Body of pancreas (tissue), 4 donors: ENCODE measurements around the gene DUSP18.

Experiments used
- POLR2A ChIP-seq, 3 donors: fragments of 450-650 bp; IDR thresholded peaks; one replicate each; pipeline ENCODE4 v1.6.1; 2016; ENCODE audit warnings: antibody characterized with exemption in 3 of 3, mild to moderate bottlenecking in 2 of 3
- TF ChIP-seq, protein P1 (sequence below), 7 experiments: fragments of 450-650 bp in 4 of 7; fragments of 200-600 bp in 3 of 7; sonication (generic) in 3 of 7; IDR thresholded peaks; one replicate each; pipeline ENCODE4 v1.5.1; 2016 to 2019; ENCODE audit warnings: antibody characterized with exemption in 7 of 7

GRCh38 chr22:30702856-30703255, 35.2 kb upstream of the DUSP18 start:
- TF ChIP-seq, protein P1, sequence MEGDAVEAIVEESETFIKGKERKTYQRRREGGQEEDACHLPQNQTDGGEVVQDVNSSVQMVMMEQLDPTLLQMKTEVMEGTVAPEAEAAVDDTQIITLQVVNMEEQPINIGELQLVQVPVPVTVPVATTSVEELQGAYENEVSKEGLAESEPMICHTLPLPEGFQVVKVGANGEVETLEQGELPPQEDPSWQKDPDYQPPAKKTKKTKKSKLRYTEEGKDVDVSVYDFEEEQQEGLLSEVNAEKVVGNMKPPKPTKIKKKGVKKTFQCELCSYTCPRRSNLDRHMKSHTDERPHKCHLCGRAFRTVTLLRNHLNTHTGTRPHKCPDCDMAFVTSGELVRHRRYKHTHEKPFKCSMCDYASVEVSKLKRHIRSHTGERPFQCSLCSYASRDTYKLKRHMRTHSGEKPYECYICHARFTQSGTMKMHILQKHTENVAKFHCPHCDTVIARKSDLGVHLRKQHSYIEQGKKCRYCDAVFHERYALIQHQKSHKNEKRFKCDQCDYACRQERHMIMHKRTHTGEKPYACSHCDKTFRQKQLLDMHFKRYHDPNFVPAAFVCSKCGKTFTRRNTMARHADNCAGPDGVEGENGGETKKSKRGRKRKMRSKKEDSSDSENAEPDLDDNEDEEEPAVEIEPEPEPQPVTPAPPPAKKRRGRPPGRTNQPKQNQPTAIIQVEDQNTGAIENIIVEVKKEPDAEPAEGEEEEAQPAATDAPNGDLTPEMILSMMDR (IDR thresholded peaks at IDR 0.05), result no peak
- no peak for TF ChIP-seq POLR2A (IDR thresholded peaks at IDR 0.05)
